Body of pancreas (tissue), 4 donors: ENCODE results near the gene TRAFD1.

Experiments
- POLR2A ChIP-seq, 3 donors: fragments of 450-650 bp; IDR thresholded peaks; one replicate each; pipeline ENCODE4 v1.6.1; 2016; ENCODE audit warnings: antibody characterized with exemption in 3 of 3, mild to moderate bottlenecking in 2 of 3
- TF ChIP-seq, protein P1 (sequence below), 7 experiments: fragments of 450-650 bp in 4 of 7; fragments of 200-600 bp in 3 of 7; sonication (generic) in 3 of 7; IDR thresholded peaks; one replicate each; pipeline ENCODE4 v1.5.1; 2016 to 2019; ENCODE audit warnings: antibody characterized with exemption in 7 of 7

GRCh38 chr12:112192475-112192874, 67.1 kb downstream of the TRAFD1 start:
- no peak for TF ChIP-seq POLR2A (IDR thresholded peaks at IDR 0.05)
- TF ChIP-seq, protein P1, sequence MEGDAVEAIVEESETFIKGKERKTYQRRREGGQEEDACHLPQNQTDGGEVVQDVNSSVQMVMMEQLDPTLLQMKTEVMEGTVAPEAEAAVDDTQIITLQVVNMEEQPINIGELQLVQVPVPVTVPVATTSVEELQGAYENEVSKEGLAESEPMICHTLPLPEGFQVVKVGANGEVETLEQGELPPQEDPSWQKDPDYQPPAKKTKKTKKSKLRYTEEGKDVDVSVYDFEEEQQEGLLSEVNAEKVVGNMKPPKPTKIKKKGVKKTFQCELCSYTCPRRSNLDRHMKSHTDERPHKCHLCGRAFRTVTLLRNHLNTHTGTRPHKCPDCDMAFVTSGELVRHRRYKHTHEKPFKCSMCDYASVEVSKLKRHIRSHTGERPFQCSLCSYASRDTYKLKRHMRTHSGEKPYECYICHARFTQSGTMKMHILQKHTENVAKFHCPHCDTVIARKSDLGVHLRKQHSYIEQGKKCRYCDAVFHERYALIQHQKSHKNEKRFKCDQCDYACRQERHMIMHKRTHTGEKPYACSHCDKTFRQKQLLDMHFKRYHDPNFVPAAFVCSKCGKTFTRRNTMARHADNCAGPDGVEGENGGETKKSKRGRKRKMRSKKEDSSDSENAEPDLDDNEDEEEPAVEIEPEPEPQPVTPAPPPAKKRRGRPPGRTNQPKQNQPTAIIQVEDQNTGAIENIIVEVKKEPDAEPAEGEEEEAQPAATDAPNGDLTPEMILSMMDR (IDR thresholded peaks at IDR 0.05): no peak
